Measurements from ENCODE around the gene IFI44L. TPM values are rescaled to one million over a fixed set of nuclear protein-coding genes. Genes with fewer than 3 reads are reported as not detected.

The IFI44L gene
- total RNA-seq, 1 donor from 2014 or later: 59.0 TPM

DNA sequence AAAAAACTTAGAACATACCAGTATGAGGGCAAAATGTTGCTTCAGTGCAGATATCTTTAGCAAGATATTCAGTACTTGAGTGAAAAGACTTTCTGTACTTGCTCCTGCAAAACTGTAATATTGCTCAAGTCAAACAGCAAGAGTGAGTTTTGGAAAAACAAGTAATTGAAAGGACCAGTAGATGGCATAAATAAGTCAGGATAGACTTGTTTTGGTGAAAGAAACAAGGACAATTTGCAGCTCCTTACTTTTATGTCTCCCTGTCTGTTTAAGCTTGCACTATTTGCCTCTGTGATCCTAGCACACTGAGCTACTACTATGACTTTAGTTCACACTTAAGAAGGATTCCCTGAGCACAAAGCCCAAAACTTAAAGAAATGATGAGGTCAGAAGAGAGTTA is 68.4 kb downstream of the IFI44L start:
- peak; percentile 57 for DNase-seq (ENCODE audit: low spot score)

DNA sequence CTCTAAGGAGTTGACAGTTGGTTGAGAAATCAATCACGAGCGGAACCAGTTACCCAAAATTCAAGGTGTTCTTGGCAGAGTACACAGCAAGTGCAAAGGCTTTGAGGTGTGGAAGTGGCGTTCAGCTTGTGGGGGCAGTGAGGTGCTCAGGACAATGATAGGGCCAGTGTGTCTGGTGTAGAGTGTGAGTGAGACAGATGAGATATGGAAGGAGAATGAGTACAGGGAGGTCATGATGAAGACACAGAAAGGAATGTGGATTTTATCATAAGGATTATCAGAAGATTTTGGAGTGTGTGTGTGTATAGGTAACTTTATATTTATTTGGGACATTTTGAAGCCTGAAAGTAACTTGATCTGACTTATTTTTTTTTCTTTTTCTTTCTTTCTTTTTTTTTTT is 70.3 kb downstream of the IFI44L start:
- no peak for DNase-seq (ENCODE audit: low spot score)

DNA sequence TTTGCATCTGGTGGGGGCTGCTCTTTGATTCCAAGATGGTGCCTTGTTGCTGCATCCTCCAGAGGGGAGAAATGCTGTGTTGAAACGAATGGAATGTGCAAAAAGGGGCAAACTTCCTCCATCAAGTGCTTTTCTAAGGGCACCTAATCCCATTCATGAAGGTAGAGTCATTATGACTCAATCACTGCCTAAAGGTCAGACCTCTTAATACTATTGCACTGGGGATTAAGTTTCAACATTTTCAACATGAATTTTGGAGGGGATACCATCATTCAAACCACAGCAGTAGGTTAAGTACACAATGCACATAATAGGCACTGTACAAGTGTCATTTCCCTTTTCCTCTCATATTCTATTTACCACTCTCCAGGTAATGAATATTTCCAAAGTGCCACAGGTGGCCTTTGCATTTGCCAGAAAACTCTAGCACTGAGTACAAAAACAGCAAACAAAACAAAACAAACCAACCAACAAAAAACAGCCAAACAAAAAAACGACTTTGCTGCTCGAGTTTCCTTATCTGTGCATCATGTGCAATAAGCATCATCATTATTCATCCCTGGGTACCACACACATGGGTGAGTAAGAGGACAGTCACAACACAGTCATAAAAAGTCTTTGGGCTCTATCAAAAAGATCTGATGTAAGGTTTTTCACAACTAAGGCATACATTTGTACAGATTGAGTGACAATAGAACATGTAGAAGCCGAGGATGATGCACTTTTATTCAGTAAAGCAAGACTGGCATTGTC is 71.9 kb downstream of the IFI44L start:
- no peak for DNase-seq (ENCODE audit: low spot score)

Other genes with a start within 250 kb of the IFI44L start
- gene PTGFR, start 129.5 kb upstream of the IFI44L start, total RNA-seq (ENCODE audit: insufficient read depth, low replicate concordance): 18.8 TPM
- gene IFI44, start 29.4 kb downstream of the IFI44L start, total RNA-seq (ENCODE audit: insufficient read depth, low replicate concordance): 16.1 TPM